ENCODE results near the gene RASSF5. TPM values are rescaled to one million over a fixed set of nuclear protein-coding genes. Genes with fewer than 3 reads are reported as not detected.

RASSF5 gene
- total and polyA plus RNA-seq, 2 of the 13 experiments (the other 11 are each of a cell fraction or from before 2014, with no cell fraction given) = 0.18 to 0.40 TPM

GRCh38 chr1:206544562-206545257, 37.4 kb downstream of the RASSF5 start:
- Histone ChIP-seq H3K9ac (ENCODE audit: insufficient read depth, low read depth, low read length) (no peak overlapping the region), H3K27ac (ENCODE audit: extremely low read length, insufficient read depth, low read length) (no peak overlapping the region), H2AFZ (ENCODE audit: low read length) (no peak overlapping the region), H3K4me1 (ENCODE audit: insufficient read depth, low read length) (no peaks in the 10 kb centered on the region), H4K20me1 (ENCODE audit: insufficient read depth, low read length) (no peaks in the 10 kb centered on the region; the same call in 1 of the 2 replicates), H3K27me3 (ENCODE audit: control insufficient read depth in 1 of 2, insufficient read depth in 2 of 2, low read length in 2 of 2) (no peaks in the 10 kb centered on the region; a peak in 1 of 5 replicates), H3K9me3 (ENCODE audit: low read length) (no peaks in the 10 kb centered on the region), H3K36me3 (replicated peaks in 1 of 2; ENCODE audit: control insufficient read depth in 1 of 2, insufficient read depth in 2 of 2, low read length in 2 of 2) (no peaks in the 10 kb centered on the region), H3K79me2 (ENCODE audit: insufficient read depth, low read length) (no peaks in the 10 kb centered on the region), H3K4me2 (ENCODE audit: low read depth, low read length) (no peak overlapping the region), H3K4me3 (replicated peaks in 1 of 3; ENCODE audit: insufficient read depth in 1 of 3, low read depth in 2 of 3, low read length in 3 of 3) (no peak overlapping the region)
- DNase-seq (ENCODE audit: low spot score) (peak; percentile 48), FAIRE-seq (peak; percentile 32), ATAC-seq (peak; percentile 96)
- no TSS peak for BruUV-seq (replicated peaks)
- in situ Hi-C loops (cut with HindIII; ENCODE audit: extremely low pct_ligation_motif_present, low pct_unique_long_range_greater_than_20kb) (loop anchor here (5.0 kb wide), 2 partner anchors 37 to 38 kb away; partner anchors contain the start of gene RASSF5), intact Hi-C loops (cut with micrococcal nuclease; ENCODE audit: unreplicated experiment) (loop anchor here (1.0 kb wide), 1 partner anchor 39 kb away; no protein-coding TSS in a partner anchor)
- CTCF ChIA-PET (ENCODE audit: low intra/inter-chr PET ratio, low total read pairs) = interaction anchor here (1.2 to 3.0 kb wide), 2 partner anchors 39 to 119 kb away, joined by 3 to 33 read pairs; no protein-coding TSS in a partner anchor
- WGBS (ENCODE audit: low lambda C conversion rate) = 0% methylated on average over 7 of the region's 9 CpGs
- POLR2A ChIA-PET = no interaction called here
- TF ChIP-seq MYC (CRISPR knock-in tag; IDR thresholded peaks at IDR 0.05; ENCODE audit: borderline replicate concordance) (peak; percentile 72; the same call in 1 of the 2 replicates), ZMYM3 (CRISPR knock-in tag; IDR thresholded peaks at IDR 0.05) (no peak), SUZ12 (IDR thresholded peaks at IDR 0.05; ENCODE audit: low read depth, low read length) (no peak), TFDP1 (CRISPR knock-in tag; IDR thresholded peaks at IDR 0.05; ENCODE audit: borderline replicate concordance) (no peak), SRF (IDR thresholded peaks at IDR 0.05; ENCODE audit: low read depth, low read length) (0 out of 2 replicates have a peak, but pooled peaks have one; percentile 15), KLF13 (CRISPR knock-in tag; IDR thresholded peaks at IDR 0.05) (no peak), AGO1 (IDR thresholded peaks at IDR 0.05; ENCODE audit: low read depth, low read length, poor library complexity, severe bottlenecking) (no peak), U2AF2 (IDR thresholded peaks at IDR 0.05; ENCODE audit: low read depth, low read length) (no peak), USF2 (IDR thresholded peaks at IDR 0.05; ENCODE audit: low read depth, low read length) (peak; percentile 28; the same call in 1 of the 2 replicates), USF2 (CRISPR knock-in tag; IDR thresholded peaks at IDR 0.05; ENCODE audit: borderline replicate concordance) (peak; percentile 24; the same call in 1 of the 2 replicates), HMGA1 (CRISPR knock-in tag; conservative IDR thresholded peaks at IDR 0.05) (no peak), LRRFIP1 (CRISPR knock-in tag; conservative IDR thresholded peaks at IDR 0.05) (no peak), ZNF281 (CRISPR knock-in tag; IDR thresholded peaks at IDR 0.05; ENCODE audit: borderline replicate concordance) (peak; percentile 62), ZNF350 (CRISPR knock-in tag; IDR thresholded peaks at IDR 0.05; ENCODE audit: borderline replicate concordance, low read depth) (no peak), ZNF678 (CRISPR knock-in tag; IDR thresholded peaks at IDR 0.05) (no peak)
